GM12878 (cell line): ENCODE measurements around the gene PKP4. TPM values are rescaled to one million over a fixed set of nuclear protein-coding genes. Genes with fewer than 3 reads are reported as not detected.

ENCODE experiments used
- ATAC-seq: fragments of 200-7000 bp; cut with Tn5 transposase; 3 replicates; pipeline ENCODE4 v1.9.1; 2020; ENCODE audit warnings: mild to moderate bottlenecking, moderate library complexity
- BruUV-seq: library from RNA; stranded (reverse); fragments of 400-500 nt; replicated peaks from 2 replicates; lab custom pipeline; 2021; lab: Mats Ljungman, UMichigan
- CTCF ChIA-PET: fragments of 300-600 bp; sonication (Branson Sonifier 250); formaldehyde crosslinking; extraction: SDS; loops from one replicate; lab custom pipeline; 2021; ENCODE audit warnings: inconsistent platforms; lab: Yijun Ruan, JAX
- POLR2A ChIA-PET: fragments of 350-600 bp; formaldehyde crosslinking; extraction: SDS; loops from one replicate; lab custom pipeline; 2021; ENCODE audit warnings: inconsistent platforms; lab: Charles Lee
- RAD21 ChIA-PET: fragments of 300-600 bp; sonication (Branson Sonifier 250); formaldehyde crosslinking; loops from one replicate; lab custom pipeline; 2023; ENCODE audit warnings: antibody characterized with exemption; ENCODE audit not compliant: unreplicated experiment; lab: Charles Lee
- SMC1A ChIA-PET: fragments of 300-600 bp; sonication (Branson Sonifier 250); formaldehyde crosslinking; loops from one replicate; lab custom pipeline; 2023; ENCODE audit not compliant: unreplicated experiment, uncharacterized antibody; lab: Charles Lee
- DNase-seq: peaks from one replicate; pipeline ENCODE4 v3.0.0-alpha.2; 2011; ENCODE audit warnings: low read depth, low spot score
- FAIRE-seq: peaks from 3 replicates; lab custom pipeline; 2011; peaks lifted over from hg19 to GRCh38; lab: Jason Lieb, UNC
- H2AFZ ChIP-seq: 2 replicates; pipeline ENCODE4 v1.6.0; 2011; ENCODE audit warnings: low read depth, low read length, control low read depth; ENCODE audit not compliant: control insufficient read depth
- H3K27ac ChIP-seq: 2 replicates; pipeline ENCODE4 v1.5.1; 2011; ENCODE audit warnings: control low read depth; ENCODE audit not compliant: control insufficient read depth, insufficient read depth
- H3K27me3 ChIP-seq, 2 experiments: replicated peaks in 1 of 2; 2 replicates each; pipeline versions ENCODE4 v1.6.0 to v1.6.1; 2011; ENCODE audit warnings: low read length in 1 of 2; ENCODE audit not compliant: control insufficient read depth in 2 of 2, insufficient read depth in 2 of 2
- H3K36me3 ChIP-seq, 2 experiments: 2 replicates each; pipeline ENCODE4 v1.5.1; 2011; ENCODE audit warnings: low read length in 1 of 2; ENCODE audit not compliant: control insufficient read depth in 2 of 2, insufficient read depth in 2 of 2
- H3K4me1 ChIP-seq: 2 replicates; pipeline ENCODE4 v1.6.1; 2011; ENCODE audit warnings: mild to moderate bottlenecking, low read length, moderate library complexity, mixed read lengths; ENCODE audit not compliant: control insufficient read depth, insufficient read depth
- H3K4me2 ChIP-seq: 2 replicates; pipeline ENCODE4 v1.6.0; 2011; ENCODE audit warnings: control low read depth; ENCODE audit not compliant: control insufficient read depth, insufficient read depth
- H3K4me3 ChIP-seq: fragments of 200-600 bp; sonication (generic); 2 replicates; pipeline ENCODE4 v1.5.1; 2016
- H3K79me2 ChIP-seq: 2 replicates; pipeline ENCODE4 v1.6.0; 2011; ENCODE audit warnings: low read length; ENCODE audit not compliant: control insufficient read depth, insufficient read depth
- H3K9ac ChIP-seq: 2 replicates; pipeline ENCODE4 v1.8.0; 2011; ENCODE audit warnings: low read length, control low read depth, mixed read lengths; ENCODE audit not compliant: control insufficient read depth, insufficient read depth
- H3K9me3 ChIP-seq: replicated peaks from 3 replicates; pipeline ENCODE4 v1.5.1; 2011; ENCODE audit warnings: mild to moderate bottlenecking, low read length; ENCODE audit not compliant: control insufficient read depth, insufficient read depth
- H4K20me1 ChIP-seq: 2 replicates; pipeline ENCODE4 v1.6.0; 2011; ENCODE audit not compliant: control insufficient read depth, insufficient read depth
- ATF7 ChIP-seq: fragments of 450-650 bp; IDR thresholded peaks from 2 replicates; pipeline ENCODE4 v1.6.1; 2016; ENCODE audit warnings: low read depth, mild to moderate bottlenecking
- CEBPB ChIP-seq, 2 experiments: fragments of 150-350 bp in 1 of 2; IDR thresholded peaks; 2 replicates each; pipeline ENCODE4 v1.6.1; 2012 to 2014; ENCODE audit warnings: low read depth in 2 of 2, low read length in 2 of 2, borderline replicate concordance in 1 of 2, inconsistent platforms in 1 of 2
- DPF2 ChIP-seq: fragments of 450-650 bp; IDR thresholded peaks from 2 replicates; pipeline ENCODE4 v1.6.1; 2017; ENCODE audit warnings: mild to moderate bottlenecking
- HCFC1 ChIP-seq: fragments of 150-350 bp; IDR thresholded peaks from 2 replicates; pipeline ENCODE4 v1.6.1; 2014; ENCODE audit warnings: low read length
- HDAC6 ChIP-seq: fragments of 200-600 bp; sonication (generic); IDR thresholded peaks from one replicate; pipeline ENCODE4 v1.8.0; 2017; ENCODE audit warnings: antibody characterized with exemption; ENCODE audit not compliant: unreplicated experiment
- IKZF1 ChIP-seq: fragments of 450-650 bp; conservative IDR thresholded peaks from 2 replicates; pipeline ENCODE4 v1.6.1; 2017; ENCODE audit warnings: antibody characterized with exemption, mild to moderate bottlenecking
- JUNB ChIP-seq: IDR thresholded peaks from 2 replicates; pipeline ENCODE4 v1.6.1; 2016; ENCODE audit warnings: antibody characterized with exemption, mild to moderate bottlenecking
- NR2C1 ChIP-seq: fragments of 450-650 bp; IDR thresholded peaks from 2 replicates; pipeline ENCODE4 v1.6.1; 2017; ENCODE audit warnings: antibody characterized with exemption, mild to moderate bottlenecking, moderate library complexity
- PML ChIP-seq: IDR thresholded peaks from 2 replicates; pipeline ENCODE4 v1.6.1; 2012; ENCODE audit warnings: low read length, inconsistent platforms
- POLR2AphosphoS5 ChIP-seq: IDR thresholded peaks from 2 replicates; pipeline ENCODE4 v1.6.1; 2011; ENCODE audit warnings: mild to moderate bottlenecking, low read length, inconsistent platforms
- SMC3 ChIP-seq: IDR thresholded peaks from 2 replicates; pipeline ENCODE4 v1.6.1; 2011; ENCODE audit warnings: low read length, improper control_type of control experiment, borderline replicate concordance
- SREBF1 ChIP-seq: IDR thresholded peaks from 2 replicates; pipeline ENCODE4 v1.6.1; 2012; ENCODE audit warnings: mild to moderate bottlenecking, low read length
- SUPT20H ChIP-seq: IDR thresholded peaks from 2 replicates; pipeline ENCODE4 v1.6.1; 2011; ENCODE audit warnings: low read depth, mild to moderate bottlenecking, low read length, moderate library complexity, borderline replicate concordance; ENCODE audit not compliant: control insufficient read depth
- ZNF207 ChIP-seq: fragments of 450-650 bp; IDR thresholded peaks from 2 replicates; pipeline ENCODE4 v1.6.1; 2014; ENCODE audit warnings: antibody characterized with exemption, mild to moderate bottlenecking, borderline replicate concordance
- WGBS: methylation state at CpG from one replicate; pipeline ENCODE4 v1.1.6; 2016; ENCODE audit warnings: low lambda C conversion rate; ENCODE audit not compliant: insufficient replicate concordance, insufficient coverage; ENCODE audit errors: missing lambda C conversion rate; 5-methylcytosine and 5-hydroxymethylcytosine counted together
- in situ Hi-C: fragments of 300-500 bp; cut with MboI; formaldehyde crosslinking; loops from 9 replicates; pipeline ENCODE4 v1.14.3; 2018; ENCODE audit warnings: mixed read lengths
- intact Hi-C: fragments of 100-400 bp; cut with micrococcal nuclease; formaldehyde crosslinking; loops from one replicate; pipeline ENCODE4 v1.14.2; 2022; ENCODE audit not compliant: unreplicated experiment
- polyA plus RNA-seq, 11 experiments: library from polyadenylated mRNA; depleted of rRNA in 4 of 11; unstranded in 6 of 11; stranded (reverse) in 5 of 11; fragments of >200 nt; fragmentation: Nextera tagmentation in 4 of 11; fragmentation: Illumina TruSeq in 1 of 11; extraction: Ambion mirVana in 4 of 11; extraction: Trizol in 1 of 11; gene quantifications; 1 replicate in 1 of 11; 2 replicates in 10 of 11; pipeline versions ENCODE4 v1.2.1 to v1.2.3, GENCODE V29; 2011 to 2016; ENCODE audit warnings: inconsistent platforms in 2 of 11, missing spikeins in 2 of 11, low read depth in 1 of 11
- total RNA-seq, 4 experiments: library from RNA; depleted of rRNA in 3 of 4; stranded (reverse); fragments of >200 nt in 3 of 4; fragmentation: Illumina TruSeq in 1 of 4; extraction: Trizol in 1 of 4; gene quantifications; 2 replicates each; pipeline versions ENCODE4 v1.2.1 to v1.2.3, GENCODE V29; 2013 to 2021
- TF ChIP-seq, protein P1 (sequence below): fragments of 450-650 bp; IDR thresholded peaks from 2 replicates; pipeline ENCODE4 v1.6.1; 2017; ENCODE audit warnings: antibody characterized with exemption, mild to moderate bottlenecking, moderate library complexity
- TF ChIP-seq, protein P2 (sequence below): IDR thresholded peaks from 2 replicates; pipeline ENCODE4 v1.6.1; 2012; ENCODE audit warnings: mild to moderate bottlenecking, low read depth, low read length
- TF ChIP-seq, protein P3 (sequence below): IDR thresholded peaks from 2 replicates; pipeline ENCODE4 v1.6.1; 2011; ENCODE audit warnings: mild to moderate bottlenecking, low read depth, low read length, moderate library complexity; ENCODE audit not compliant: insufficient replicate concordance

The PKP4 gene
- total and polyA plus RNA-seq, 10 of the 15 experiments (the other 5 are each of a cell fraction or from before 2014, with no cell fraction given), result 4.8 to 35.8 (median 17.7) TPM

DNA sequence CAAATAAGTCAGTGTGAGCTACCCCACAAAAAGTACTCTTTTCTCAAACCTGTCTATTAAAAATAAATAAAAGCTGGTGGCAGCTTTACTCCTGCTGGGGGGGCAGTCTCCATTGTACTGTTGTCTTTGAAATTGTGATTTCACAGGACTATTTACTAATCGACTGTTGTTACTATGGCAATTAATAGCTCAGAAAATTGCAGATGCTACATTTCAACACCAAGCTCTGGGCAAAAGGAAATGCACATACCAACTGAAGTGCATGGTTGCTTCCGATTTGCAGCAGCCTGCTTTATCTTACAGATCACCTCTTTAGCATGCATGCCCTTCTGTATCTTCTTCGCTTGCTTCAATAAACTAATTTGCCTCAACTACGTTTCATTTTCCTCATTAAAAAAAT is 220.8 kb downstream of the PKP4 start (continued):
- TF ChIP-seq, protein P1, sequence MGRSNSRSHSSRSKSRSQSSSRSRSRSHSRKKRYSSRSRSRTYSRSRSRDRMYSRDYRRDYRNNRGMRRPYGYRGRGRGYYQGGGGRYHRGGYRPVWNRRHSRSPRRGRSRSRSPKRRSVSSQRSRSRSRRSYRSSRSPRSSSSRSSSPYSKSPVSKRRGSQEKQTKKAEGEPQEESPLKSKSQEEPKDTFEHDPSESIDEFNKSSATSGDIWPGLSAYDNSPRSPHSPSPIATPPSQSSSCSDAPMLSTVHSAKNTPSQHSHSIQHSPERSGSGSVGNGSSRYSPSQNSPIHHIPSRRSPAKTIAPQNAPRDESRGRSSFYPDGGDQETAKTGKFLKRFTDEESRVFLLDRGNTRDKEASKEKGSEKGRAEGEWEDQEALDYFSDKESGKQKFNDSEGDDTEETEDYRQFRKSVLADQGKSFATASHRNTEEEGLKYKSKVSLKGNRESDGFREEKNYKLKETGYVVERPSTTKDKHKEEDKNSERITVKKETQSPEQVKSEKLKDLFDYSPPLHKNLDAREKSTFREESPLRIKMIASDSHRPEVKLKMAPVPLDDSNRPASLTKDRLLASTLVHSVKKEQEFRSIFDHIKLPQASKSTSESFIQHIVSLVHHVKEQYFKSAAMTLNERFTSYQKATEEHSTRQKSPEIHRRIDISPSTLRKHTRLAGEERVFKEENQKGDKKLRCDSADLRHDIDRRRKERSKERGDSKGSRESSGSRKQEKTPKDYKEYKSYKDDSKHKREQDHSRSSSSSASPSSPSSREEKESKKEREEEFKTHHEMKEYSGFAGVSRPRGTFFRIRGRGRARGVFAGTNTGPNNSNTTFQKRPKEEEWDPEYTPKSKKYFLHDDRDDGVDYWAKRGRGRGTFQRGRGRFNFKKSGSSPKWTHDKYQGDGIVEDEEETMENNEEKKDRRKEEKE, result no peak
- TF ChIP-seq, protein P2, sequence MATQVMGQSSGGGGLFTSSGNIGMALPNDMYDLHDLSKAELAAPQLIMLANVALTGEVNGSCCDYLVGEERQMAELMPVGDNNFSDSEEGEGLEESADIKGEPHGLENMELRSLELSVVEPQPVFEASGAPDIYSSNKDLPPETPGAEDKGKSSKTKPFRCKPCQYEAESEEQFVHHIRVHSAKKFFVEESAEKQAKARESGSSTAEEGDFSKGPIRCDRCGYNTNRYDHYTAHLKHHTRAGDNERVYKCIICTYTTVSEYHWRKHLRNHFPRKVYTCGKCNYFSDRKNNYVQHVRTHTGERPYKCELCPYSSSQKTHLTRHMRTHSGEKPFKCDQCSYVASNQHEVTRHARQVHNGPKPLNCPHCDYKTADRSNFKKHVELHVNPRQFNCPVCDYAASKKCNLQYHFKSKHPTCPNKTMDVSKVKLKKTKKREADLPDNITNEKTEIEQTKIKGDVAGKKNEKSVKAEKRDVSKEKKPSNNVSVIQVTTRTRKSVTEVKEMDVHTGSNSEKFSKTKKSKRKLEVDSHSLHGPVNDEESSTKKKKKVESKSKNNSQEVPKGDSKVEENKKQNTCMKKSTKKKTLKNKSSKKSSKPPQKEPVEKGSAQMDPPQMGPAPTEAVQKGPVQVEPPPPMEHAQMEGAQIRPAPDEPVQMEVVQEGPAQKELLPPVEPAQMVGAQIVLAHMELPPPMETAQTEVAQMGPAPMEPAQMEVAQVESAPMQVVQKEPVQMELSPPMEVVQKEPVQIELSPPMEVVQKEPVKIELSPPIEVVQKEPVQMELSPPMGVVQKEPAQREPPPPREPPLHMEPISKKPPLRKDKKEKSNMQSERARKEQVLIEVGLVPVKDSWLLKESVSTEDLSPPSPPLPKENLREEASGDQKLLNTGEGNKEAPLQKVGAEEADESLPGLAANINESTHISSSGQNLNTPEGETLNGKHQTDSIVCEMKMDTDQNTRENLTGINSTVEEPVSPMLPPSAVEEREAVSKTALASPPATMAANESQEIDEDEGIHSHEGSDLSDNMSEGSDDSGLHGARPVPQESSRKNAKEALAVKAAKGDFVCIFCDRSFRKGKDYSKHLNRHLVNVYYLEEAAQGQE, result no peak
- TF ChIP-seq SMC3, result no peak
- TF ChIP-seq JUNB, result no peak
- TF ChIP-seq SREBF1, result no peak

DNA sequence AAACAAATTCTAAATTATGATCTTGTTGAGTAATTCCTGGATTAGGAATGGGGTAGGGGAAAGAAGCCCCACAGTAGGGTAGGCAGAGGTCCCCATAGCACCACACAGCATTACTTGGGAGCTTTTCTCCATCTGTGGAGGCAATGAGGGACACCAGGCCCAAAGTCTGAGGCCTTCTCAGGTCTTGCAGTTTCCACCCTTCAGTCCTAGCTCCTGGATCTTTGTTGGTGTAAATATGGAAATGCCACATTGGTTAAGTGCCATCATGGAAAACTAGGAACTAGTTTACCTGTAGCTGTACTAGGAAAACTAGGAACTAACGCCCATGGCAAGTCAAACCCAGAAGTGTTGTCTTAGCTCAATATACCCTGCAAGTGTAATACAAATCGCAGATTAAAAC is 225.1 kb downstream of the PKP4 start:
- 18% methylated on average over 2 of the region's 2 CpGs for WGBS
- BruUV-seq, result no TSS peak
- in situ Hi-C loops, result no loop called here
- no peak for TF ChIP-seq POLR2AphosphoS5
- no peak for TF ChIP-seq NR2C1
- TF ChIP-seq HCFC1, result no peak
- no peak for TF ChIP-seq DPF2
- TF ChIP-seq JUNB, result no peak
- no peak for TF ChIP-seq CEBPB (IDR thresholded peaks at IDR 0.05; ENCODE audit: borderline replicate concordance in 1 of 2, low read depth in 2 of 2, low read length in 2 of 2)
- TF ChIP-seq, protein P3, sequence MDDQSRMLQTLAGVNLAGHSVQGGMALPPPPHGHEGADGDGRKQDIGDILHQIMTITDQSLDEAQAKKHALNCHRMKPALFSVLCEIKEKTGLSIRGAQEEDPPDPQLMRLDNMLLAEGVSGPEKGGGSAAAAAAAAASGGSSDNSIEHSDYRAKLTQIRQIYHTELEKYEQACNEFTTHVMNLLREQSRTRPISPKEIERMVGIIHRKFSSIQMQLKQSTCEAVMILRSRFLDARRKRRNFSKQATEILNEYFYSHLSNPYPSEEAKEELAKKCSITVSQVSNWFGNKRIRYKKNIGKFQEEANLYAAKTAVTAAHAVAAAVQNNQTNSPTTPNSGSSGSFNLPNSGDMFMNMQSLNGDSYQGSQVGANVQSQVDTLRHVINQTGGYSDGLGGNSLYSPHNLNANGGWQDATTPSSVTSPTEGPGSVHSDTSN, result no peak
- no peak for TF ChIP-seq ZNF207
- TF ChIP-seq IKZF1, result no peak
- TF ChIP-seq PML, result no peak
- no peak for TF ChIP-seq ATF7
- no peak for TF ChIP-seq SUPT20H
- no peak for TF ChIP-seq HDAC6

More for the DNA sequence above, 225.1 kb downstream of the PKP4 start:
- no peak overlapping the region for H3K27ac ChIP-seq
- H4K20me1 ChIP-seq, result no peaks in the 10 kb centered on the region
- no peak overlapping the region for H2AFZ ChIP-seq
- H3K4me2 ChIP-seq, result no peak overlapping the region
- no peak overlapping the region for H3K4me3 ChIP-seq
- no peaks in the 10 kb centered on the region for H3K27me3 ChIP-seq
- no peaks in the 10 kb centered on the region for H3K79me2 ChIP-seq
- no peak for FAIRE-seq
- H3K4me1 ChIP-seq, result no peaks in the 10 kb centered on the region
- H3K36me3 ChIP-seq, result no peaks in the 10 kb centered on the region
- intact Hi-C loops, result loop anchor here (5.0 kb wide), 1 partner anchor 190 kb away; no protein-coding TSS in a partner anchor
- no peak for DNase-seq
- CTCF ChIA-PET, result no interaction called here
- RAD21 ChIA-PET, result no interaction called here
- no peak for ATAC-seq
- no peak overlapping the region for H3K9ac ChIP-seq
- POLR2A ChIA-PET, result no interaction called here
- SMC1A ChIA-PET, result interaction anchor here (1.4 kb wide), 1 partner anchor 22 kb away, joined by 6 read pairs; no protein-coding TSS in a partner anchor
- H3K9me3 ChIP-seq, result no peaks in the 10 kb centered on the region
